Measurements from ENCODE around the gene EIF1AX.

EIF1AX gene

DNA sequence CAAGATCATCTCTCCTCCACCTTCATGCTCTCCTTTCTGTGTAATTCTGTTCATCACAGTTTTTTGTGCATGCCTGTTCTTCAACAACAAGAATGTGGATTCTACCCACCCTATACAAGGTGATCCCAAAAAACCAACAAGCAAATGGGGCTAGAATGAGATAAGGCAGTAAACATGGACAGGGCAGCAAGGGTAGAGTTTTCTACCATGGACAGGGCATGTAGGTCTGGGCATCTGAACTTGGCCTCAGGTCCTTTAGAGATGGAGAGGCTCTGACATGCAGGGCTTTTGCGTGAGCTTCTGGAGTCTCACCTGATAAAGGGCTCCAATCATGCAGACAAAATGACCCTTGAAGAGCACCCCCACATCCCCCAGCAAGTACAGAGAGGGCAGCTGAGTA lies 61.4 kb downstream of the EIF1AX start:
- H3K4me3 ChIP-seq (ENCODE audit: low read length), result no peak overlapping the region
- no peak for DNase-seq (ENCODE audit: low read depth)
- TF ChIP-seq, protein P1, sequence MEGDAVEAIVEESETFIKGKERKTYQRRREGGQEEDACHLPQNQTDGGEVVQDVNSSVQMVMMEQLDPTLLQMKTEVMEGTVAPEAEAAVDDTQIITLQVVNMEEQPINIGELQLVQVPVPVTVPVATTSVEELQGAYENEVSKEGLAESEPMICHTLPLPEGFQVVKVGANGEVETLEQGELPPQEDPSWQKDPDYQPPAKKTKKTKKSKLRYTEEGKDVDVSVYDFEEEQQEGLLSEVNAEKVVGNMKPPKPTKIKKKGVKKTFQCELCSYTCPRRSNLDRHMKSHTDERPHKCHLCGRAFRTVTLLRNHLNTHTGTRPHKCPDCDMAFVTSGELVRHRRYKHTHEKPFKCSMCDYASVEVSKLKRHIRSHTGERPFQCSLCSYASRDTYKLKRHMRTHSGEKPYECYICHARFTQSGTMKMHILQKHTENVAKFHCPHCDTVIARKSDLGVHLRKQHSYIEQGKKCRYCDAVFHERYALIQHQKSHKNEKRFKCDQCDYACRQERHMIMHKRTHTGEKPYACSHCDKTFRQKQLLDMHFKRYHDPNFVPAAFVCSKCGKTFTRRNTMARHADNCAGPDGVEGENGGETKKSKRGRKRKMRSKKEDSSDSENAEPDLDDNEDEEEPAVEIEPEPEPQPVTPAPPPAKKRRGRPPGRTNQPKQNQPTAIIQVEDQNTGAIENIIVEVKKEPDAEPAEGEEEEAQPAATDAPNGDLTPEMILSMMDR (IDR thresholded peaks at IDR 0.05; ENCODE audit: insufficient read depth, low read depth, low read length, missing control alignments), result no peak

All from epithelial cell of esophagus (primary cell).